Measurements from ENCODE around the gene USP5. TPM values are rescaled to one million over a fixed set of nuclear protein-coding genes. Genes with fewer than 3 reads are reported as not detected.

USP5 gene
- total RNA-seq, 2 donors from 2014 or later, result 58.3 to 84.1 TPM

GRCh38 chr12:6816598-6816997, 35.4 kb upstream of the USP5 start:
- no peaks in the 10 kb centered on the region for H3K9me3 ChIP-seq
- intact Hi-C loops (cut with DNase I), result no loop called here
- TF ChIP-seq POLR2A (IDR thresholded peaks at IDR 0.05) (no peak), POLR2AphosphoS5 (IDR thresholded peaks at IDR 0.05) (no peak), CTCF (IDR thresholded peaks at IDR 0.05) (no peak)

GRCh38 chr12:6817098-6817497, 34.9 kb upstream of the USP5 start:
- WGBS, result 74% methylated on average over 8 of the region's 8 CpGs
- H3K4me1 ChIP-seq (replicated peaks), result no peaks in the 10 kb centered on the region
- H3K27me3 ChIP-seq (replicated peaks; ENCODE audit: insufficient read depth), result no peaks in the 10 kb centered on the region
- intact Hi-C loops (cut with DNase I), result no loop called here
- TF ChIP-seq CTCF (IDR thresholded peaks at IDR 0.05), result no peak
- no peak for TF ChIP-seq POLR2A (IDR thresholded peaks at IDR 0.05)
- no peak for TF ChIP-seq POLR2AphosphoS5 (IDR thresholded peaks at IDR 0.05)
- no peaks in the 10 kb centered on the region for H3K9me3 ChIP-seq
- H3K27ac ChIP-seq, result no peak overlapping the region
- no peak overlapping the region for H3K4me3 ChIP-seq
- no peak for DNase-seq (ENCODE audit: low spot score)
- no peaks in the 10 kb centered on the region for H3K36me3 ChIP-seq

More at GRCh38 chr12:6816598-6816997, 35.4 kb upstream of the USP5 start:
- no peak overlapping the region for H3K4me3 ChIP-seq
- no peaks in the 10 kb centered on the region for H3K4me1 ChIP-seq (replicated peaks)
- no peaks in the 10 kb centered on the region for H3K36me3 ChIP-seq
- DNase-seq (ENCODE audit: low spot score), result no peak
- H3K27ac ChIP-seq, result no peak overlapping the region
- 44% methylated on average over 3 of the region's 3 CpGs for WGBS
- H3K27me3 ChIP-seq (replicated peaks; ENCODE audit: insufficient read depth), result no peaks in the 10 kb centered on the region

GRCh38 chr12:6817662-6818157, 34.2 kb upstream of the USP5 start:
- Histone ChIP-seq H3K27ac (no peak overlapping the region), H3K4me3 (no peak overlapping the region), H3K4me1 (replicated peaks) (no peaks in the 10 kb centered on the region), H3K9me3 (no peaks in the 10 kb centered on the region), H3K27me3 (replicated peaks; ENCODE audit: insufficient read depth) (no peaks in the 10 kb centered on the region), H3K36me3 (no peaks in the 10 kb centered on the region)
- no peak for DNase-seq (ENCODE audit: low spot score)
- WGBS, result 92% methylated on average over 20 of the region's 20 CpGs
- intact Hi-C loops (cut with DNase I), result no loop called here
- no peak for TF ChIP-seq POLR2A (IDR thresholded peaks at IDR 0.05)
- no peak for TF ChIP-seq POLR2AphosphoS5 (IDR thresholded peaks at IDR 0.05)
- TF ChIP-seq CTCF (IDR thresholded peaks at IDR 0.05), result no peak

GRCh38 chr12:6818222-6818621, 33.7 kb upstream of the USP5 start:
- Histone ChIP-seq H3K4me3 (no peak overlapping the region), H3K27me3 (replicated peaks; ENCODE audit: insufficient read depth) (no peaks in the 10 kb centered on the region), H3K36me3 (no peaks in the 10 kb centered on the region), H3K4me1 (replicated peaks) (no peaks in the 10 kb centered on the region), H3K9me3 (no peaks in the 10 kb centered on the region), H3K27ac (no peak overlapping the region)
- no peak for TF ChIP-seq CTCF (IDR thresholded peaks at IDR 0.05)
- TF ChIP-seq POLR2AphosphoS5 (IDR thresholded peaks at IDR 0.05), result no peak
- no peak for TF ChIP-seq POLR2A (IDR thresholded peaks at IDR 0.05)
- no peak for DNase-seq (ENCODE audit: low spot score)
- 63% methylated on average over 10 of the region's 10 CpGs for WGBS
- intact Hi-C loops (cut with DNase I), result no loop called here

GRCh38 chr12:6818645-6819044, 33.3 kb upstream of the USP5 start:
- no peak overlapping the region for H3K27ac ChIP-seq
- no peak overlapping the region for H3K4me3 ChIP-seq
- H3K9me3 ChIP-seq, result no peaks in the 10 kb centered on the region
- no peaks in the 10 kb centered on the region for H3K27me3 ChIP-seq (replicated peaks; ENCODE audit: insufficient read depth)
- H3K4me1 ChIP-seq (replicated peaks), result no peaks in the 10 kb centered on the region
- intact Hi-C loops (cut with DNase I), result no loop called here
- DNase-seq (ENCODE audit: low spot score), result no peak
- no peaks in the 10 kb centered on the region for H3K36me3 ChIP-seq
- TF ChIP-seq POLR2AphosphoS5 (IDR thresholded peaks at IDR 0.05) (no peak), CTCF (IDR thresholded peaks at IDR 0.05) (no peak)
- WGBS, result 76% methylated on average over 5 of the region's 5 CpGs
